Endodermal cell (in vitro differentiated cells): Measurements from ENCODE around the gene WASHC2A. TPM values are rescaled to one million over a fixed set of nuclear protein-coding genes. Genes with fewer than 3 reads are reported as not detected.
"Not testable (repeated sequence)": the region's sequence is repeated elsewhere in the genome, so short reads cannot be mapped to it uniquely, and the experiment has no call there.

Source experiments
- DNase-seq: peaks from one replicate; pipeline ENCODE4 v3.0.0-alpha.2; 2017
- H3K27ac ChIP-seq: 2 replicates; pipeline ENCODE4 v1.5.1; 2013; ENCODE audit warnings: mild to moderate bottlenecking, low read depth, low read length, moderate library complexity
- H3K27me3 ChIP-seq: 2 replicates; pipeline ENCODE4 v1.6.1; 2013; ENCODE audit warnings: mild to moderate bottlenecking, low read length, moderate library complexity; ENCODE audit not compliant: insufficient read depth, control insufficient read depth, poor library complexity, severe bottlenecking
- H3K36me3 ChIP-seq: 2 replicates; pipeline ENCODE4 v1.7.0; 2013; ENCODE audit warnings: mild to moderate bottlenecking, low read length, moderate library complexity; ENCODE audit not compliant: control insufficient read depth, insufficient read depth
- H3K4me1 ChIP-seq: one replicate; pipeline ENCODE4 v1.7.0; 2013; ENCODE audit warnings: low read length; ENCODE audit not compliant: control insufficient read depth, insufficient read depth
- H3K4me3 ChIP-seq: 2 replicates; pipeline ENCODE4 v1.5.1; 2013; ENCODE audit warnings: mild to moderate bottlenecking, low read length, moderate library complexity
- H3K9ac ChIP-seq: 2 replicates; pipeline ENCODE4 v1.6.1; 2013; ENCODE audit warnings: mild to moderate bottlenecking, low read length, moderate library complexity; ENCODE audit not compliant: poor library complexity, severe bottlenecking; ENCODE audit errors: extremely low read depth
- H3K9me3 ChIP-seq: 2 replicates; pipeline ENCODE4 v1.6.1; 2013; ENCODE audit warnings: mild to moderate bottlenecking, low read length, moderate library complexity; ENCODE audit not compliant: control insufficient read depth
- H3K27ac Mint-ChIP-seq: 2 replicates; pipeline ENCODE4 v1.8.0; 2020; ENCODE audit warnings: mixed read lengths
- H3K27me3 Mint-ChIP-seq: 2 replicates; pipeline ENCODE4 v1.8.0; 2021; ENCODE audit warnings: mild to moderate bottlenecking, mixed read lengths; ENCODE audit not compliant: insufficient read depth
- H3K36me3 Mint-ChIP-seq: 2 replicates; pipeline ENCODE4 v1.8.0; 2020; ENCODE audit warnings: low read depth, mixed read lengths
- H3K4me1 Mint-ChIP-seq: 2 replicates; pipeline ENCODE4 v1.8.0; 2020; ENCODE audit warnings: mixed read lengths
- H3K4me3 Mint-ChIP-seq: 2 replicates; pipeline ENCODE4 v1.8.0; 2020; ENCODE audit warnings: mild to moderate bottlenecking, moderate library complexity, mixed read lengths
- H3K9me3 Mint-ChIP-seq: 2 replicates; pipeline ENCODE4 v1.8.0; 2020; ENCODE audit warnings: mild to moderate bottlenecking, mixed read lengths
- WGBS, 2 experiments: methylation state at CpG; one replicate each; pipeline versions ENCODE4 v1.1.5 to v1.1.7; 2013; ENCODE audit warnings: missing lambda C conversion rate in 2 of 2, mixed read lengths in 1 of 2; ENCODE audit not compliant: insufficient coverage in 1 of 2, insufficient read length in 1 of 2; 5-methylcytosine and 5-hydroxymethylcytosine counted together
- total RNA-seq, 2 donors: library from RNA; stranded (reverse); fragmentation: NEBNext Ultra II Directional in 1 of 2; extraction: Animal tissue kit (Norgen Biotek cat#: 25700) in 1 of 2; gene quantifications; 2 replicates in 1 of 2; 3 replicates in 1 of 2; pipeline ENCODE4 v1.2.1, GENCODE V29; 2021

WASHC2A gene
- total RNA-seq, 2 donors from 2014 or later, result 35.4 to 49.9 TPM

DNA sequence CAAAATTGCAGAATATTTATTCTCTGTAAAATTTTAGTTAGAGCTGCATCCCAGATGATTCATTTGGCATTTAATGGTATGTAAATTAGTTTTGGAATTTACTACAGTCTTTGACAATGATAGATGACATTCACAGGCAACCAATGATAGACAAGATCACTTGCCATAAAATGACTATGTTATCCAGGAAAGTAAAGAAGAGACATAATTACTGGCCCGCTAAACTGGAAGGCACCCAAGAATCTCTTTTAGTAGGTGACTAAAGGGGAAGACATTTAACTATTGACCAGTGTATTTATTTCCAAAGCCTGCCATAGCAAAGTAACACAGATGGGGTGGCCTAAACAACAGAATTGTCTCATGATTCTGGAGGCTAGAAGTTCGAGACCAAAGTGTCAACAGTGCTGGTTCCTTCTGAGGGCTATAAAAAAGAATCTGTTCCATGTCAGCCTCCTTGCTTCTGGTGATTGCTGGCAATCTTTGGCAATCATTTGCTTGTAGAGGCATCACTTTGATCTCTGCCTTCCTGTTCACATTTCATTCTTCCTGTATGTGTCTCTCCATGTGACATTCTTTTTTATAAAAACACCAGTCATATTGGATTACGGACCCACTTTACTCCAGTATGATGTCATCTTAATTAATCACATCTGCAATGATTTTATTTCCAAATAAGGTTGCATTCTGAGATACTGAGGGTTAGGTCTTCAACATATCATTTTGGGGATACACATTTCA is 107.2 kb downstream of the WASHC2A start:
- not testable (repeated sequence) for H3K27ac ChIP-seq, H3K4me3 ChIP-seq, H3K27me3 Mint-ChIP-seq, H3K4me1 ChIP-seq, H3K9ac ChIP-seq, H3K27ac Mint-ChIP-seq, H3K9me3 ChIP-seq, H3K9me3 Mint-ChIP-seq, H3K4me3 Mint-ChIP-seq, H3K4me1 Mint-ChIP-seq, H3K36me3 ChIP-seq, DNase-seq, H3K36me3 Mint-ChIP-seq, H3K27me3 ChIP-seq
- 95% methylated on average over 2 of the region's 3 CpGs; no CpG with 5 or more reads in 1 of the 2 experiments for WGBS, 2 experiments

Other genes starting within 250 kb of the WASHC2A start
- 10 to 100 TPM; 66.3 to 67.4 TPM for gene PARG, start 125.9 kb upstream of the WASHC2A start, total RNA-seq
- gene TIMM23B, start 125.9 kb upstream of the WASHC2A start, total RNA-seq, result 10 to 100 TPM; 18.0 to 22.3 TPM
- gene AGAP6, start 79.5 kb upstream of the WASHC2A start, total RNA-seq, result 10 to 100 TPM; 15.9 to 18.0 TPM
- gene ASAH2, start 183.6 kb downstream of the WASHC2A start, total RNA-seq, result 1 to 10 TPM; 5.2 to 6.7 TPM